H1 (cell line): ENCODE measurements around the gene C1QTNF1. TPM values are rescaled to one million over a fixed set of nuclear protein-coding genes. Genes with fewer than 3 reads are reported as not detected.

Experiments used
- CTCF ChIA-PET: fragments of 300-600 bp; sonication (Branson Sonifier 250); formaldehyde crosslinking; loops from one replicate; lab custom pipeline; 2021; ENCODE audit not compliant: partially characterized antibody; lab: Charles Lee
- POLR2A ChIA-PET: fragments of 300-600 bp; sonication (Branson Sonifier 250); formaldehyde crosslinking; loops from one replicate; lab custom pipeline; 2021; ENCODE audit warnings: inconsistent platforms; ENCODE audit not compliant: partially characterized antibody; lab: Charles Lee
- DNase-seq, 2 experiments: peaks; one replicate each; pipeline versions ENCODE4 v3.0.0 to v3.0.0-alpha.2; 2010 to 2022; ENCODE audit warnings: low spot score in 2 of 2, low read depth in 1 of 2, mixed read lengths in 1 of 2
- FAIRE-seq: peaks from 2 replicates; lab custom pipeline; 2011; peaks lifted over from hg19 to GRCh38; lab: Jason Lieb, UNC
- H2AFZ ChIP-seq: 2 replicates; pipeline ENCODE4 v1.8.1; 2012; ENCODE audit warnings: low read length, inconsistent platforms
- H2AK5ac ChIP-seq: 2 replicates; pipeline ENCODE4 v1.6.1; 2013; ENCODE audit warnings: low read depth, low read length
- H2BK120ac ChIP-seq: replicated peaks from 2 replicates; pipeline ENCODE3; 2013; ENCODE audit warnings: low read depth, low read length, inconsistent platforms
- H2BK12ac ChIP-seq: 2 replicates; pipeline ENCODE4 v1.6.1; 2013; ENCODE audit warnings: low read depth, low read length
- H2BK15ac ChIP-seq: 2 replicates; pipeline ENCODE4 v1.6.1; 2013; ENCODE audit warnings: low read length
- H2BK20ac ChIP-seq: 2 replicates; pipeline ENCODE4 v1.6.1; 2013; ENCODE audit warnings: low read length
- H2BK5ac ChIP-seq: 2 replicates; pipeline ENCODE4 v1.6.1; 2013; ENCODE audit warnings: low read depth, low read length
- H3K14ac ChIP-seq: 2 replicates; pipeline ENCODE4 v1.6.1; 2013; ENCODE audit warnings: inconsistent platforms; ENCODE audit not compliant: insufficient read length
- H3K18ac ChIP-seq: 2 replicates; pipeline ENCODE4 v1.6.1; 2013; ENCODE audit warnings: low read length; ENCODE audit errors: extremely low read depth
- H3K23ac ChIP-seq: 2 replicates; pipeline ENCODE4 v1.6.1; 2013; ENCODE audit warnings: inconsistent platforms; ENCODE audit not compliant: insufficient read length
- H3K23me2 ChIP-seq: 2 replicates; pipeline ENCODE4 v1.6.1; 2013; ENCODE audit warnings: low read depth, low read length
- H3K27ac ChIP-seq: 2 replicates; pipeline ENCODE4 v1.6.1; 2011; ENCODE audit warnings: low read depth, low read length, inconsistent platforms
- H3K27me3 ChIP-seq, 4 experiments: replicated peaks in 1 of 4; 1 replicate in 1 of 4; 2 replicates in 3 of 4; pipeline versions ENCODE4 v1.6.1 to v1.8.1; 2011 to 2013; ENCODE audit warnings: low read length in 3 of 4, mild to moderate bottlenecking in 3 of 4, inconsistent platforms in 2 of 4, mixed read lengths in 2 of 4, moderate library complexity in 1 of 4; ENCODE audit not compliant: control insufficient read depth in 3 of 4, insufficient read depth in 3 of 4; ENCODE audit errors: extremely low read depth in 1 of 4
- H3K36me3 ChIP-seq, 4 experiments: 2 replicates each; pipeline versions ENCODE4 v1.6.1 to v1.8.1; 2011 to 2013; ENCODE audit warnings: mild to moderate bottlenecking in 4 of 4, low read length in 3 of 4, moderate library complexity in 2 of 4, control low read depth in 1 of 4, inconsistent platforms in 1 of 4; ENCODE audit not compliant: insufficient read depth in 4 of 4, control insufficient read depth in 2 of 4
- H3K4ac ChIP-seq: replicated peaks from 2 replicates; pipeline ENCODE3; 2013; ENCODE audit warnings: low read length, low read depth, mixed read lengths, inconsistent platforms; ENCODE audit not compliant: insufficient read length
- H3K4me1 ChIP-seq, 4 experiments: replicated peaks in 1 of 4; 1 replicate in 1 of 4; 2 replicates in 3 of 4; pipeline versions ENCODE4 v1.6.1 to v1.8.1; 2011 to 2013; ENCODE audit warnings: low read length in 3 of 4, inconsistent platforms in 2 of 4, mixed read lengths in 1 of 4; ENCODE audit not compliant: insufficient read depth in 4 of 4, control insufficient read depth in 3 of 4
- H3K4me2 ChIP-seq, 2 experiments: 2 replicates each; pipeline versions ENCODE4 v1.6.1 to v1.8.1; 2011 to 2013; ENCODE audit warnings: low read depth in 2 of 2, low read length in 2 of 2, control low read depth in 1 of 2, inconsistent platforms in 1 of 2, mild to moderate bottlenecking in 1 of 2; ENCODE audit not compliant: insufficient read depth in 1 of 2
- H3K4me3 ChIP-seq, 4 experiments: fragments of 200-600, 300-600 bp in 1 of 4; sonication (generic), shearing (Covaris generic), sonication (Bioruptor Twin) in 1 of 4; 2 replicates each; pipeline versions ENCODE4 v1.5.1 to v1.8.1; 2011 to 2016; ENCODE audit warnings: low read length in 4 of 4, low read depth in 3 of 4, control low read depth in 2 of 4, inconsistent platforms in 2 of 4, mild to moderate bottlenecking in 2 of 4, mixed read lengths in 1 of 4, moderate library complexity in 1 of 4; ENCODE audit not compliant: insufficient read depth in 2 of 4; ENCODE audit errors: extremely low read depth in 1 of 4
- H3K56ac ChIP-seq: replicated peaks from 2 replicates; pipeline ENCODE3; 2013; ENCODE audit warnings: low read depth, mild to moderate bottlenecking, mixed read lengths, low read length, inconsistent platforms; ENCODE audit not compliant: insufficient read length
- H3K79me1 ChIP-seq: 2 replicates; pipeline ENCODE4 v1.6.1; 2013; ENCODE audit warnings: low read depth, low read length, control low read depth
- H3K79me2 ChIP-seq, 2 experiments: 2 replicates each; pipeline versions ENCODE4 v1.6.1 to v1.8.1; 2012 to 2013; ENCODE audit warnings: low read length in 2 of 2, mild to moderate bottlenecking in 2 of 2, inconsistent platforms in 1 of 2; ENCODE audit not compliant: insufficient read depth in 2 of 2, control insufficient read depth in 1 of 2
- H3K9ac ChIP-seq, 4 experiments: replicated peaks in 1 of 4; 1 replicate in 1 of 4; 2 replicates in 3 of 4; pipeline versions ENCODE4 v1.6.1 to v1.8.1; 2011 to 2013; ENCODE audit warnings: low read depth in 3 of 4, low read length in 3 of 4, control low read depth in 2 of 4, mild to moderate bottlenecking in 2 of 4, moderate library complexity in 2 of 4, inconsistent platforms in 1 of 4; ENCODE audit errors: extremely low read depth in 1 of 4
- H3K9me3 ChIP-seq, 2 experiments: 2 replicates each; pipeline versions ENCODE4 v1.6.1 to v1.8.1; 2012 to 2013; ENCODE audit warnings: mild to moderate bottlenecking in 2 of 2, moderate library complexity in 2 of 2, control low read depth in 1 of 2, inconsistent platforms in 1 of 2, low read depth in 1 of 2, low read length in 1 of 2, mixed read lengths in 1 of 2; ENCODE audit not compliant: insufficient read depth in 2 of 2
- H4K20me1 ChIP-seq, 2 experiments: replicated peaks in 1 of 2; 2 replicates each; pipeline versions ENCODE3 to v1.8.1; 2011 to 2013; ENCODE audit warnings: inconsistent platforms in 2 of 2, low read length in 2 of 2, mild to moderate bottlenecking in 1 of 2; ENCODE audit not compliant: insufficient read depth in 2 of 2, control insufficient read depth in 1 of 2
- H4K5ac ChIP-seq: 2 replicates; pipeline ENCODE4 v1.6.1; 2013; ENCODE audit warnings: low read length, low read depth, mixed read lengths, inconsistent platforms; ENCODE audit not compliant: insufficient read length
- H4K8ac ChIP-seq: 2 replicates; pipeline ENCODE4 v1.8.0; 2013; ENCODE audit warnings: mild to moderate bottlenecking, moderate library complexity, low read length, inconsistent platforms; ENCODE audit not compliant: insufficient read depth; ENCODE audit errors: extremely low read depth
- H4K91ac ChIP-seq: replicated peaks from 2 replicates; pipeline ENCODE3; 2013; ENCODE audit warnings: low read length, mixed read lengths, inconsistent platforms; ENCODE audit not compliant: insufficient read length
- ASH2L ChIP-seq: fragments of 200-600, 300-600 bp; sonication (generic); IDR thresholded peaks from one replicate; pipeline ENCODE4 v1.7.1; 2017; ENCODE audit warnings: low read length
- BACH1 ChIP-seq: IDR thresholded peaks from 2 replicates; pipeline ENCODE4 v1.6.1; 2012; ENCODE audit warnings: low read length, improper control_type of control experiment
- CBX5 ChIP-seq: fragments of 300-800, 300-1000 bp; sonication (generic); IDR thresholded peaks from 2 replicates; pipeline ENCODE4 v1.7.1; 2016; ENCODE audit warnings: antibody characterized with exemption, low read length, low read depth
- CHD1 ChIP-seq: IDR thresholded peaks from 2 replicates; pipeline ENCODE4 v1.6.1; 2012; ENCODE audit warnings: low read depth, low read length, improper control_type of control experiment
- FOSL1 ChIP-seq: IDR thresholded peaks from 2 replicates; pipeline ENCODE4 v1.6.1; 2011; ENCODE audit warnings: mild to moderate bottlenecking, low read depth, low read length, moderate library complexity; ENCODE audit not compliant: insufficient read depth
- KDM4A ChIP-seq: IDR thresholded peaks from one replicate; pipeline ENCODE4 v1.7.1; 2012; ENCODE audit warnings: low read depth, mild to moderate bottlenecking, moderate library complexity, low read length, inconsistent platforms; ENCODE audit not compliant: severe bottlenecking
- MAFK ChIP-seq: IDR thresholded peaks from 2 replicates; pipeline ENCODE4 v1.6.1; 2012; ENCODE audit warnings: low read depth, mild to moderate bottlenecking, improper control_type of control experiment, low read length
- NRF1 ChIP-seq: IDR thresholded peaks from 2 replicates; pipeline ENCODE4 v1.6.1; 2011; ENCODE audit warnings: mild to moderate bottlenecking, low read depth, low read length, improper control_type of control experiment
- POU5F1 ChIP-seq: IDR thresholded peaks from 2 replicates; pipeline ENCODE4 v1.6.1; 2011; ENCODE audit warnings: low read depth, mild to moderate bottlenecking, low read length, moderate library complexity
- RAD21 ChIP-seq, 2 experiments: IDR thresholded peaks in 1 of 2; conservative IDR thresholded peaks in 1 of 2; 2 replicates each; pipeline ENCODE4 v1.6.1; 2011; ENCODE audit warnings: low read depth in 2 of 2, low read length in 2 of 2, improper control_type of control experiment in 1 of 2, inconsistent platforms in 1 of 2, mild to moderate bottlenecking in 1 of 2, moderate library complexity in 1 of 2
- SRF ChIP-seq: IDR thresholded peaks from 2 replicates; pipeline ENCODE4 v1.6.1; 2011; ENCODE audit warnings: mild to moderate bottlenecking, low read depth, low read length, moderate library complexity
- TBP ChIP-seq: IDR thresholded peaks from 2 replicates; pipeline ENCODE4 v1.6.1; 2011; ENCODE audit warnings: low read depth, low read length, improper control_type of control experiment
- YY1 ChIP-seq: IDR thresholded peaks from 2 replicates; pipeline ENCODE4 v1.6.1; 2011; ENCODE audit warnings: low read depth, mild to moderate bottlenecking, low read length
- WGBS, 2 experiments: shearing (Covaris generic) in 1 of 2; methylation state at CpG; one replicate each; pipeline versions ENCODE4 v1.1.6 to v1.1.7; 2013 to 2015; ENCODE audit warnings: low lambda C conversion rate in 2 of 2, mixed read lengths in 2 of 2, inconsistent platforms in 1 of 2, low coverage in 1 of 2, missing lambda C conversion rate in 1 of 2; ENCODE audit not compliant: insufficient replicate concordance in 2 of 2, insufficient coverage in 1 of 2, insufficient read length in 1 of 2; ENCODE audit errors: extremely low coverage in 1 of 2, missing lambda C conversion rate in 1 of 2; 5-methylcytosine and 5-hydroxymethylcytosine counted together
- polyA plus RNA-seq, 7 experiments: library from polyadenylated mRNA; depleted of rRNA in 3 of 7; stranded (reverse) in 5 of 7; unstranded in 2 of 7; fragments of >200 nt in 5 of 7; fragments of 200-250 nt in 2 of 7; gene quantifications; 1 replicate in 5 of 7; 2 replicates in 1 of 7; 4 replicates in 1 of 7; pipeline versions ENCODE4 v1.2.1 to v1.2.3, GENCODE V29; 2011 to 2013; ENCODE audit warnings: missing spikeins in 2 of 7, mixed read lengths in 2 of 7
- total RNA-seq: library from RNA; stranded (reverse); fragmentation: NEBNext Ultra II Directional; extraction: Animal tissue kit (Norgen Biotek cat#: 25700); gene quantifications from 2 replicates; pipeline ENCODE4 v1.2.1, GENCODE V29; 2021

C1QTNF1 gene
- total and polyA plus RNA-seq, 2 of the 8 experiments (the other 6 are each of a cell fraction or from before 2014, with no cell fraction given): 1.5 to 2.5 TPM

- peak overlapping the region in 1 of 2 experiments; percentile 36; a peak in 3 of 4 replicates for H3K4me2 ChIP-seq
- H3K23ac ChIP-seq: no peak overlapping the region
- no peak overlapping the region for H2AK5ac ChIP-seq
- 40% methylated on average over 11 of the region's 15 CpGs; no CpG with 5 or more reads in 1 of the 2 experiments for WGBS, 2 experiments
- no peaks in the 10 kb centered on the region; a peak in 1 of 7 replicates for H3K4me1 ChIP-seq
- H3K56ac ChIP-seq: no peak overlapping the region
- no peak overlapping the region for H2BK15ac ChIP-seq
- no peak overlapping the region for H3K9ac ChIP-seq
- no peak overlapping the region for H2BK5ac ChIP-seq
- peaks cover 0 to 5% (median 0%) of the 10 kb centered on the region in 4 experiments; a peak in 2 of 8 replicates for H3K36me3 ChIP-seq
- H2BK12ac ChIP-seq: no peak overlapping the region
- H4K91ac ChIP-seq: no peak overlapping the region
- H3K4ac ChIP-seq: no peak overlapping the region
- DNase-seq (no peak), FAIRE-seq (no peak)
- H3K18ac ChIP-seq: no peak overlapping the region
- no peak overlapping the region for H3K27ac ChIP-seq
- no peak overlapping the region for H4K5ac ChIP-seq
- no peaks in the 10 kb centered on the region for H3K79me1 ChIP-seq
- POLR2A ChIA-PET: interaction anchor here (1.2 kb wide), 1 partner anchor 67 kb away, joined by 3 read pairs; no protein-coding TSS in a partner anchor
- no peaks in the 10 kb centered on the region for H3K9me3 ChIP-seq
- no peaks in the 10 kb centered on the region for H3K23me2 ChIP-seq
- no peak overlapping the region for H3K14ac ChIP-seq
- no peak overlapping the region for H2BK120ac ChIP-seq
- no peaks in the 10 kb centered on the region for H3K27me3 ChIP-seq
- H3K4me3 ChIP-seq: peak overlapping the region in 1 of 4 experiments; percentile 4; a peak in 1 of 8 replicates
- CTCF ChIA-PET: interaction anchor here (0.7 to 1.8 kb wide), 5 partner anchors 10 to 123 kb away, joined by 3 to 4 read pairs (median 3); no protein-coding TSS in a partner anchor
- peak overlapping the region; percentile 47; the same call in 1 of the 2 replicates for H4K8ac ChIP-seq
- no peak overlapping the region for H2BK20ac ChIP-seq
- H3K79me2 ChIP-seq: no peaks in the 10 kb centered on the region
- H2AFZ ChIP-seq: no peak overlapping the region; the same call in 1 of the 2 replicates
- H4K20me1 ChIP-seq: no peaks in the 10 kb centered on the region
- TF ChIP-seq YY1: 0 out of 2 replicates have a peak, but pooled peaks have one; percentile 14
- TF ChIP-seq CHD1: no peak
- TF ChIP-seq RAD21 (IDR thresholded peaks at IDR 0.05 in 1 of 2, conservative IDR thresholded peaks at IDR 0.05 in 1 of 2; ENCODE audit: low read depth in 2 of 2, low read length in 2 of 2): no peak
- peak; percentile 64 for TF ChIP-seq MAFK
- TF ChIP-seq ASH2L: no peak
- peak; percentile 62; the same call in 1 of the 2 replicates for TF ChIP-seq BACH1
- no peak for TF ChIP-seq POU5F1
- no peak for TF ChIP-seq FOSL1
- TF ChIP-seq KDM4A: no peak
- TF ChIP-seq NRF1: no peak
- TF ChIP-seq TBP: no peak
- TF ChIP-seq SRF: no peak
- TF ChIP-seq CBX5: no peak
Observed at GRCh38 chr17:78986649-78987328, 37.2 kb upstream of the C1QTNF1 start.
